ENCODE results near the gene VWA2. TPM values are rescaled to one million over a fixed set of nuclear protein-coding genes. Genes with fewer than 3 reads are reported as not detected.

Gene VWA2
- total RNA-seq, 1 experiment from 2014 or later, result 1.6 TPM

DNA sequence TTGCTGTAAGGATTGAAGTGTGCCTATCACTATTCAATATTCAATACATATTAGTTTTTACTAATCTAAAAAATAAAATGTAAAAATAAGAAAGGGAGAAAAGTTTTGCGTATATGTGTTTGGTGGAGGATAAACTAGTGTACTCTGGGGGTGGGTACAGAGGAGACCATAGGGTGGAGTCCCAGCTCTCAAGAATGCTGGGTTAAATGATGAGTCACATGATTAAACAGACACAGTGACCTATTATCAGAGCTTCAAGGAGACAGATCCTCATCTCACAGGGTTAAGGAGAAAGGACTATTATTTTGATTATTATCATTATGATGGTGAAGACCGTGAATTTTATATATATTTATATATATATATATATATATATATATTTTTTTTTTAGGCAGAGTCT lies 87.7 kb downstream of the VWA2 start:
- Mint-ChIP-seq H3K4me1 (peaks cover 3 to 4% of the 10 kb centered on the region in 2 experiments; a peak in 2 of 4 replicates), H3K36me3 (ENCODE audit: insufficient read depth in 1 of 3, low read depth in 3 of 3) (no peaks in the 10 kb centered on the region)
- TF ChIP-seq, protein P1, sequence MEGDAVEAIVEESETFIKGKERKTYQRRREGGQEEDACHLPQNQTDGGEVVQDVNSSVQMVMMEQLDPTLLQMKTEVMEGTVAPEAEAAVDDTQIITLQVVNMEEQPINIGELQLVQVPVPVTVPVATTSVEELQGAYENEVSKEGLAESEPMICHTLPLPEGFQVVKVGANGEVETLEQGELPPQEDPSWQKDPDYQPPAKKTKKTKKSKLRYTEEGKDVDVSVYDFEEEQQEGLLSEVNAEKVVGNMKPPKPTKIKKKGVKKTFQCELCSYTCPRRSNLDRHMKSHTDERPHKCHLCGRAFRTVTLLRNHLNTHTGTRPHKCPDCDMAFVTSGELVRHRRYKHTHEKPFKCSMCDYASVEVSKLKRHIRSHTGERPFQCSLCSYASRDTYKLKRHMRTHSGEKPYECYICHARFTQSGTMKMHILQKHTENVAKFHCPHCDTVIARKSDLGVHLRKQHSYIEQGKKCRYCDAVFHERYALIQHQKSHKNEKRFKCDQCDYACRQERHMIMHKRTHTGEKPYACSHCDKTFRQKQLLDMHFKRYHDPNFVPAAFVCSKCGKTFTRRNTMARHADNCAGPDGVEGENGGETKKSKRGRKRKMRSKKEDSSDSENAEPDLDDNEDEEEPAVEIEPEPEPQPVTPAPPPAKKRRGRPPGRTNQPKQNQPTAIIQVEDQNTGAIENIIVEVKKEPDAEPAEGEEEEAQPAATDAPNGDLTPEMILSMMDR (conservative IDR thresholded peaks at IDR 0.05), result no peak

More for the DNA sequence above, 87.7 kb downstream of the VWA2 start:
- no peak overlapping the region for H3K23ac ChIP-seq (ENCODE audit: insufficient read length, low read depth, low read length)
- H2BK5ac ChIP-seq (ENCODE audit: insufficient read length, low read length), result no peak overlapping the region
- H3K9ac ChIP-seq (ENCODE audit: extremely low read depth, insufficient read length, low read length), result no peak overlapping the region
- no peak overlapping the region for H3K14ac ChIP-seq (ENCODE audit: insufficient read depth, low read length)
- H2BK20ac ChIP-seq (ENCODE audit: low read depth, low read length, poor library complexity, severe bottlenecking), result no peak overlapping the region
- no peak overlapping the region for H2BK120ac ChIP-seq (ENCODE audit: low read depth, low read length, poor library complexity, severe bottlenecking)
- no peak overlapping the region for H2AK5ac ChIP-seq (ENCODE audit: insufficient read length, low read length)
- no peak overlapping the region for H2BK15ac ChIP-seq (ENCODE audit: low read depth, low read length)
- no peak overlapping the region for H3K27ac ChIP-seq (ENCODE audit: insufficient read length, low read depth, low read length)
- H4K8ac ChIP-seq (replicated peaks; ENCODE audit: insufficient read length, low read depth, low read length), result no peak overlapping the region
- Mint-ChIP-seq H3K27ac (no peak overlapping the region), H3K9me3 (no peaks in the 10 kb centered on the region), H3K4me3 (no peak overlapping the region), H3K27me3 (ENCODE audit: low read depth) (peaks cover 4% of the 10 kb centered on the region)
- no CpG with 5 or more reads among the region's 2 CpGs for WGBS (ENCODE audit: extremely low coverage, insufficient read length, low lambda C conversion rate)
- no peak overlapping the region for H4K91ac ChIP-seq (ENCODE audit: insufficient read length, low read depth, low read length)
- H2BK12ac ChIP-seq (ENCODE audit: insufficient read length, low read depth, low read length), result no peak overlapping the region
- no peak overlapping the region for H3K18ac ChIP-seq (ENCODE audit: insufficient read length, low read depth, low read length)
- no peak overlapping the region for H3K4me2 ChIP-seq (ENCODE audit: insufficient read depth, insufficient read length, low read length)
- no peak overlapping the region for H3T11ph ChIP-seq (ENCODE audit: low read length)
- DNase-seq, result no peak
- no peaks in the 10 kb centered on the region for H3K23me2 ChIP-seq (ENCODE audit: insufficient read length, low read depth, low read length, poor library complexity, severe bottlenecking)
- no peak overlapping the region for H4K5ac ChIP-seq (ENCODE audit: insufficient read length, low read depth, low read length)
- H3K9me3 ChIP-seq (ENCODE audit: control insufficient read depth, low read depth, low read length), result no peaks in the 10 kb centered on the region
- H2AFZ ChIP-seq (ENCODE audit: low read length), result no peak overlapping the region
- H4K20me1 ChIP-seq (ENCODE audit: control insufficient read depth, insufficient read depth, insufficient read length), result no peaks in the 10 kb centered on the region
- no peak overlapping the region for H3K56ac ChIP-seq (ENCODE audit: insufficient read length, low read depth, low read length)
- H3K79me2 ChIP-seq (ENCODE audit: insufficient read depth, low read length), result no peaks in the 10 kb centered on the region
- no peak overlapping the region for H3K4ac ChIP-seq (ENCODE audit: low read depth, low read length)
- no peaks in the 10 kb centered on the region for H3K4me1 ChIP-seq (ENCODE audit: insufficient read depth, low read length)
- H3K27me3 ChIP-seq (ENCODE audit: insufficient read depth, low read length), result no peaks in the 10 kb centered on the region
- no peaks in the 10 kb centered on the region for H3K79me1 ChIP-seq (ENCODE audit: insufficient read depth, low read depth, low read length, poor library complexity, severe bottlenecking)
